Measurements from ENCODE around the gene RRH.
A peak's percentile ranks its signal among the peaks of the same experiment; 100 is the strongest.

Gene RRH

GRCh38 chr4:109864134-109864533, 36.4 kb downstream of the RRH start:
- H3K27me3 ChIP-seq (ENCODE audit: insufficient read depth, low read depth, severe bottlenecking): no peaks in the 10 kb centered on the region
- DNase-seq: no peak
- H3K9me3 ChIP-seq (ENCODE audit: severe bottlenecking): no peaks in the 10 kb centered on the region

GRCh38 chr4:109870061-109870460, 42.3 kb downstream of the RRH start:
- Histone ChIP-seq H3K4me3 (ENCODE audit: low read depth, low read length) (no peak overlapping the region), H3K36me3 (no peaks in the 10 kb centered on the region; the same call in 1 of the 2 replicates), H3K9me3 (ENCODE audit: severe bottlenecking) (no peaks in the 10 kb centered on the region), H3K27ac (no peak overlapping the region), H3K27me3 (ENCODE audit: insufficient read depth, low read depth, severe bottlenecking) (no peaks in the 10 kb centered on the region)
- DNase-seq: no peak
- TF ChIP-seq CTCF (IDR thresholded peaks at IDR 0.05; ENCODE audit: low read depth, low read length): no peak

More at GRCh38 chr4:109864134-109864533, 36.4 kb downstream of the RRH start:
- Histone ChIP-seq H3K36me3 (no peaks in the 10 kb centered on the region), H3K4me3 (ENCODE audit: low read depth, low read length) (no peak overlapping the region), H3K27ac (no peak overlapping the region)
- TF ChIP-seq CTCF (IDR thresholded peaks at IDR 0.05; ENCODE audit: low read depth, low read length): no peak

GRCh38 chr4:109872065-109872464, 44.3 kb downstream of the RRH start:
- H3K27ac ChIP-seq: no peak overlapping the region
- no peak for TF ChIP-seq CTCF (IDR thresholded peaks at IDR 0.05; ENCODE audit: low read depth, low read length)

GRCh38 chr4:109872950-109873656, 45.3 kb downstream of the RRH start:
- Histone ChIP-seq H3K27ac (no peak overlapping the region), H3K9me3 (ENCODE audit: severe bottlenecking) (no peaks in the 10 kb centered on the region), H3K27me3 (ENCODE audit: insufficient read depth, low read depth, severe bottlenecking) (no peaks in the 10 kb centered on the region), H3K36me3 (no peaks in the 10 kb centered on the region; the same call in 1 of the 2 replicates), H3K4me3 (ENCODE audit: low read depth, low read length) (no peak overlapping the region)
- TF ChIP-seq CTCF (IDR thresholded peaks at IDR 0.05; ENCODE audit: low read depth, low read length): no peak
- DNase-seq: peak; percentile 47

More at GRCh38 chr4:109872065-109872464, 44.3 kb downstream of the RRH start:
- Histone ChIP-seq H3K4me3 (ENCODE audit: low read depth, low read length) (no peak overlapping the region), H3K27me3 (ENCODE audit: insufficient read depth, low read depth, severe bottlenecking) (no peaks in the 10 kb centered on the region), H3K36me3 (no peaks in the 10 kb centered on the region; the same call in 1 of the 2 replicates), H3K9me3 (ENCODE audit: severe bottlenecking) (no peaks in the 10 kb centered on the region)
- no peak for DNase-seq

GRCh38 chr4:109873791-109874514, 46.2 kb downstream of the RRH start:
- H3K36me3 ChIP-seq: no peaks in the 10 kb centered on the region; the same call in 1 of the 2 replicates
- H3K4me3 ChIP-seq (ENCODE audit: low read depth, low read length): no peak overlapping the region
- H3K9me3 ChIP-seq (ENCODE audit: severe bottlenecking): no peaks in the 10 kb centered on the region
- TF ChIP-seq CTCF (IDR thresholded peaks at IDR 0.05; ENCODE audit: low read depth, low read length): no peak; the same call in 1 of the 2 replicates
- DNase-seq: peak; percentile 27
- H3K27me3 ChIP-seq (ENCODE audit: insufficient read depth, low read depth, severe bottlenecking): no peaks in the 10 kb centered on the region
- H3K27ac ChIP-seq: no peak overlapping the region

Measured in WERI-Rb-1 (cell line).